Lung (tissue), 13 donors: ENCODE data around the gene MAST3. TPM values are rescaled to one million over a fixed set of nuclear protein-coding genes. Genes with fewer than 3 reads are reported as not detected.

Experiments
- ATAC-seq: fragments of 200-7000 bp; cut with Tn5 transposase; one replicate; pipeline ENCODE4 v1.9.1; 2020; ENCODE audit warnings: moderate number of reproducible peaks; ENCODE audit not compliant: insufficient read depth, low FRiP score
- DNase-seq, 3 donors: peaks; one replicate each; pipeline ENCODE4 v3.0.0-alpha.2; 2013 to 2017
- H3K27ac ChIP-seq, 2 donors: one replicate each; pipeline ENCODE4 v1.5.1; 2013; ENCODE audit warnings: mild to moderate bottlenecking in 2 of 2, moderate library complexity in 2 of 2, control low read depth in 1 of 2, inconsistent platforms in 1 of 2, low read depth in 1 of 2, low read length in 1 of 2
- H3K27me3 ChIP-seq, 3 donors: one replicate each; pipeline ENCODE4 v1.5.1; 2013; ENCODE audit warnings: low read length in 2 of 3; ENCODE audit not compliant: control insufficient read depth in 3 of 3, insufficient read depth in 3 of 3
- H3K36me3 ChIP-seq, 4 donors: one replicate each; pipeline ENCODE4 v1.5.1; 2013; ENCODE audit warnings: low read length in 4 of 4, mild to moderate bottlenecking in 1 of 4, moderate library complexity in 1 of 4; ENCODE audit not compliant: control insufficient read depth in 4 of 4, insufficient read depth in 4 of 4
- H3K4me1 ChIP-seq, 5 donors: one replicate each; pipeline ENCODE4 v1.5.1; 2013; ENCODE audit warnings: low read length in 5 of 5, mild to moderate bottlenecking in 2 of 5, moderate library complexity in 1 of 5; ENCODE audit not compliant: control insufficient read depth in 5 of 5, insufficient read depth in 5 of 5
- H3K4me3 ChIP-seq: one replicate; pipeline ENCODE4 v1.5.1; 2013; ENCODE audit warnings: mild to moderate bottlenecking, control low read depth, moderate library complexity
- H3K9ac ChIP-seq, 2 donors: one replicate each; pipeline ENCODE4 v1.5.1; 2013; ENCODE audit warnings: low read length in 2 of 2, control low read depth in 1 of 2; ENCODE audit not compliant: insufficient read depth in 1 of 2
- H3K9me3 ChIP-seq, 4 donors: one replicate each; pipeline ENCODE4 v1.5.1; 2013; ENCODE audit warnings: low read length in 3 of 4, mild to moderate bottlenecking in 1 of 4, moderate library complexity in 1 of 4; ENCODE audit not compliant: control insufficient read depth in 4 of 4, insufficient read depth in 3 of 4
- CTCF ChIP-seq: IDR thresholded peaks from 2 replicates; pipeline ENCODE4 v1.5.1; 2012; ENCODE audit warnings: mild to moderate bottlenecking; ENCODE audit errors: control extremely low read depth, extremely low read depth
- WGBS, 2 donors: extraction: QIAGEN DNeasy Blood & Tissue Kit; methylation state at CpG; one replicate each; pipeline ENCODE4 v1.1.7; 2013; 5-methylcytosine and 5-hydroxymethylcytosine counted together
- polyA plus RNA-seq, 2 donors: library from polyadenylated mRNA; stranded (reverse); fragments of 200-250 nt; gene quantifications; one replicate each; pipeline ENCODE4 v1.2.1, GENCODE V29; 2013
- small RNA-seq: library from RNA; depleted of rRNA; stranded (forward); fragments of <200 nt; gene quantifications from one replicate; pipeline ENCODE3, GENCODE V24; 2014; ENCODE audit warnings: low replicate concordance
- total RNA-seq, 2 donors: library from RNA; depleted of rRNA in 1 of 2; stranded (reverse); fragments of >200 nt in 1 of 2; gene quantifications; one replicate each; pipeline ENCODE4 v1.2.1, GENCODE V29; 2014 to 2021
- donor health status: control.
- donor health status: control.
- donor health status: Bipolar disorder and iron deficiency.
- donor health status: healthy.
- donor health status: DM: yes; HTN: yes; CAD: no.

The MAST3 gene
- total and polyA plus RNA-seq, 4 donors, result 5.0 to 24.0 (median 9.3) TPM

DNA sequence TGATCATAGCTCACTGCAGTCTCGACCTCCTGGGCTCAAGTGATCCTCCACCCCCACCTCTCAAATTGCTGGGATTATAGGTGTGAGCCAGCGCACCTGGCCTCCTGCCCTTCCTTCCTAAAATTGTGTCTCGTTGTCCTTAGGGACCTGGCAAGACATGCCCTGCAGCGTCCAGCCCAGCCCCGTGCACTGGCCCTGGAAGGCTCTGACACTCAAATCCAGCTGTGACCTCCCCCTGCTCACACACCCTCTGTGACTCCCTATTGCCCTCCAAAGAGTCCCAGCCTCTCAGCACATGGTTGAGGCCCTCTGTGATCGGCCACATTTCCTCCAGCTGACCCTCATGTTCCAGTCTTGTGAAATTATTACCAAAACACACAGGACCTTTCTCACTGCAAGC, 100.4 kb downstream of the MAST3 start:
- DNase-seq (no peak), ATAC-seq (no peak)
- TF ChIP-seq CTCF, result no peak
- 76% methylated on average over 6 of the region's 6 CpGs for WGBS, 2 donors
- H3K27me3 ChIP-seq, result no peaks in the 10 kb centered on the region
- H3K4me1 ChIP-seq, result peaks cover 0 to 18% (median 11%) of the 10 kb centered on the region in 5 donors
- H3K9ac ChIP-seq, result no peak overlapping the region
- no peak overlapping the region for H3K4me3 ChIP-seq
- peaks cover 0 to 23% (median 7%) of the 10 kb centered on the region in 4 donors for H3K36me3 ChIP-seq
- no peaks in the 10 kb centered on the region for H3K9me3 ChIP-seq
- no peak overlapping the region for H3K27ac ChIP-seq

GRCh38 chr19:18198374-18198773, 100.8 kb downstream of the MAST3 start:
- TF ChIP-seq CTCF, result no peak
- Histone ChIP-seq H3K9ac (no peak overlapping the region), H3K4me3 (no peak overlapping the region), H3K4me1 (peaks cover 3 to 22% (median 13%) of the 10 kb centered on the region in 5 donors), H3K36me3 (peaks cover 0 to 23% (median 7%) of the 10 kb centered on the region in 4 donors), H3K9me3 (no peaks in the 10 kb centered on the region), H3K27ac (no peak overlapping the region), H3K27me3 (no peaks in the 10 kb centered on the region)
- ATAC-seq (no peak), DNase-seq (no peak)
- 92 to 93% methylated on average over 6 of the region's 6 CpGs for WGBS, 2 donors

Small RNAs within 50 kb of the gene (small RNA-seq; reads per million reads assigned to genes)
- gene IFI30, result not detected

Other genes starting within 250 kb of the MAST3 start
- 10 to 100 TPM; 17.3 to 18.8 TPM for gene JAK3, start 249.8 kb upstream of the MAST3 start, total RNA-seq
- gene JAK3, start 249.8 kb upstream of the MAST3 start, polyA plus RNA-seq, result 10 to 100 TPM in 1 of 2 donors, 1 to 10 TPM in 1; 5.2 to 32.5 TPM
- 1,000 to 10,000 TPM in 1 of 2 donors, 100 to 1,000 TPM in 1; 639 to 1,758 TPM for gene RPL18A, start 237.9 kb upstream of the MAST3 start, total RNA-seq
- gene RPL18A, start 237.9 kb upstream of the MAST3 start, polyA plus RNA-seq, result 1,000 to 10,000 TPM; 1,929 to 1,987 TPM
- under 1 TPM in 1 of 2 donors, not detected in 1; 0.95 TPM for gene SLC5A5, start 225.8 kb upstream of the MAST3 start, total RNA-seq
- under 1 TPM; 0.14 to 0.15 TPM for gene SLC5A5, start 225.8 kb upstream of the MAST3 start, polyA plus RNA-seq
- gene CCDC124, start 164.8 kb upstream of the MAST3 start, total RNA-seq, result 10 to 100 TPM; 35.5 to 83.1 TPM
- gene CCDC124, start 164.8 kb upstream of the MAST3 start, polyA plus RNA-seq, result 100 to 1,000 TPM; 121 to 146 TPM
- under 1 TPM in 1 of 2 donors, not detected in 1; 0.60 TPM for gene KCNN1, start 130.7 kb upstream of the MAST3 start, total RNA-seq
- under 1 TPM; 0.14 to 0.19 TPM for gene KCNN1, start 130.7 kb upstream of the MAST3 start, polyA plus RNA-seq
- gene ARRDC2, start 89.6 kb upstream of the MAST3 start, total RNA-seq, result 10 to 100 TPM; 19.4 to 50.0 TPM
- 10 to 100 TPM; 47.6 to 62.2 TPM for gene ARRDC2, start 89.6 kb upstream of the MAST3 start, polyA plus RNA-seq
- 1 to 10 TPM; 1.3 to 7.8 TPM for gene IL12RB1, start 10.8 kb upstream of the MAST3 start, total RNA-seq
- 1 to 10 TPM; 3.0 to 6.7 TPM for gene IL12RB1, start 10.8 kb upstream of the MAST3 start, polyA plus RNA-seq
- gene PIK3R2, start 55.4 kb downstream of the MAST3 start, total RNA-seq, result 10 to 100 TPM; 22.3 to 36.2 TPM
- gene PIK3R2, start 55.4 kb downstream of the MAST3 start, polyA plus RNA-seq, result 10 to 100 TPM in 1 of 2 donors, 1 to 10 TPM in 1; 7.0 to 18.4 TPM
- 100 to 1,000 TPM; 205 to 612 TPM for gene IFI30, start 76.0 kb downstream of the MAST3 start, total RNA-seq
- 1,000 to 10,000 TPM in 1 of 2 donors, 100 to 1,000 TPM in 1; 440 to 1,883 TPM for gene IFI30, start 76.0 kb downstream of the MAST3 start, polyA plus RNA-seq
- gene MPV17L2, start 95.4 kb downstream of the MAST3 start, total RNA-seq, result 10 to 100 TPM in 1 of 2 donors, 1 to 10 TPM in 1; 3.2 to 13.7 TPM
- gene MPV17L2, start 95.4 kb downstream of the MAST3 start, polyA plus RNA-seq, result 10 to 100 TPM; 22.7 to 28.0 TPM
- gene RAB3A, start 106.3 kb downstream of the MAST3 start, total RNA-seq, result 1 to 10 TPM; 3.1 to 6.7 TPM
- gene RAB3A, start 106.3 kb downstream of the MAST3 start, polyA plus RNA-seq, result 1 to 10 TPM; 1.1 to 1.5 TPM
- 10 to 100 TPM in 1 of 2 donors, 1 to 10 TPM in 1; 3.6 to 32.4 TPM for gene PDE4C, start 128.7 kb downstream of the MAST3 start, total RNA-seq
- 1 to 10 TPM in 1 of 2 donors, under 1 TPM in 1; 0.32 to 4.8 TPM for gene PDE4C, start 128.7 kb downstream of the MAST3 start, polyA plus RNA-seq
- gene IQCN, start 176.7 kb downstream of the MAST3 start, total RNA-seq, result 1 to 10 TPM; 1.3 to 5.5 TPM
- gene IQCN, start 176.7 kb downstream of the MAST3 start, polyA plus RNA-seq, result 1 to 10 TPM in 1 of 2 donors, under 1 TPM in 1; 0.69 to 5.2 TPM
- 100 to 1,000 TPM; 209 to 290 TPM for gene JUND, start 183.8 kb downstream of the MAST3 start, total RNA-seq
- gene JUND, start 183.8 kb downstream of the MAST3 start, polyA plus RNA-seq, result 100 to 1,000 TPM; 161 to 204 TPM
- gene LSM4, start 225.3 kb downstream of the MAST3 start, total RNA-seq, result 100 to 1,000 TPM in 1 of 2 donors, 10 to 100 TPM in 1; 67.7 to 114 TPM
- 100 to 1,000 TPM; 114 to 217 TPM for gene LSM4, start 225.3 kb downstream of the MAST3 start, polyA plus RNA-seq
- 10 to 100 TPM; 14.0 to 41.6 TPM for gene PGPEP1, start 242.8 kb downstream of the MAST3 start, total RNA-seq
- 10 to 100 TPM; 13.0 to 15.9 TPM for gene PGPEP1, start 242.8 kb downstream of the MAST3 start, polyA plus RNA-seq